K562 (cell line): ENCODE results near the gene ABL1. TPM values are rescaled to one million over a fixed set of nuclear protein-coding genes. Genes with fewer than 3 reads are reported as not detected.

Source experiments
- ATAC-seq: fragments of 200-7000 bp; cut with Tn5 transposase; 3 replicates; pipeline ENCODE4 v1.9.1; 2020; ENCODE audit warnings: moderate library complexity
- BruUV-seq: library from RNA; stranded (reverse); fragments of 400-500 nt; replicated peaks from 2 replicates; lab custom pipeline; 2021; lab: Mats Ljungman, UMichigan
- CTCF ChIA-PET: fragments of 300-600 bp; formaldehyde crosslinking; extraction: SDS; loops from one replicate; lab custom pipeline; 2021; ENCODE audit warnings: low intra/inter-chr PET ratio; lab: Yijun Ruan, JAX
- POLR2A ChIA-PET: fragments of 300-600, 350-650 bp; sonication (Branson Sonifier 250); formaldehyde crosslinking; extraction: SDS; loops from one replicate; lab custom pipeline; 2021; ENCODE audit warnings: antibody characterized with exemption, inconsistent platforms; lab: Yijun Ruan, JAX
- DNase-seq, 4 experiments: peaks; one replicate each; pipeline versions ENCODE4 v3.0.0 to v3.0.0-alpha.2; 2011 to 2018; ENCODE audit warnings: low spot score in 3 of 4, mixed read lengths in 3 of 4; ENCODE audit errors: extremely low read depth in 1 of 4
- FAIRE-seq: peaks from 2 replicates; lab custom pipeline; 2011; peaks lifted over from hg19 to GRCh38; lab: Jason Lieb, UNC
- H2AFZ ChIP-seq: 2 replicates; pipeline ENCODE4 v1.6.0; 2011; ENCODE audit warnings: low read depth, low read length, control low read depth, inconsistent platforms
- H3K27ac ChIP-seq: fragments of 200-600 bp; 3 replicates; pipeline ENCODE4 v1.8.0; 2011; ENCODE audit warnings: low read depth, mild to moderate bottlenecking, control low read depth, inconsistent platforms, low read length, moderate library complexity, mixed read lengths; ENCODE audit errors: extremely low read depth
- H3K27me3 ChIP-seq, 2 experiments: fragments of 300-600 bp in 1 of 2; 2 replicates in 1 of 2; 3 replicates in 1 of 2; pipeline versions ENCODE4 v1.6.0 to v1.8.0; 2011; ENCODE audit warnings: inconsistent platforms in 2 of 2, low read length in 2 of 2, mild to moderate bottlenecking in 1 of 2, mixed read lengths in 1 of 2, moderate library complexity in 1 of 2; ENCODE audit not compliant: control insufficient read depth in 2 of 2, insufficient read depth in 2 of 2
- H3K36me3 ChIP-seq: fragments of 300-600 bp; 3 replicates; pipeline ENCODE4 v1.8.0; 2011; ENCODE audit warnings: mild to moderate bottlenecking, low read length, inconsistent platforms; ENCODE audit not compliant: control insufficient read depth, insufficient read depth
- H3K4me1 ChIP-seq, 2 experiments: fragments of 200-600 bp in 1 of 2; replicated peaks in 1 of 2; 2 replicates in 1 of 2; 3 replicates in 1 of 2; pipeline versions ENCODE4 v1.5.1 to v1.8.0; 2011; ENCODE audit warnings: inconsistent platforms in 2 of 2, low read length in 2 of 2, mild to moderate bottlenecking in 1 of 2, mixed read lengths in 1 of 2, moderate library complexity in 1 of 2; ENCODE audit not compliant: control insufficient read depth in 2 of 2, insufficient read depth in 2 of 2
- H3K4me2 ChIP-seq: 2 replicates; pipeline ENCODE4 v1.6.1; 2011; ENCODE audit warnings: low read length, control low read depth, inconsistent platforms, mixed read lengths; ENCODE audit not compliant: insufficient read depth
- H3K4me3 ChIP-seq: fragments of 200-600 bp; sonication (generic), shearing (Covaris generic); 2 replicates; pipeline ENCODE4 v1.5.1; 2016; ENCODE audit warnings: control low read depth, inconsistent platforms
- H3K79me2 ChIP-seq: fragments of 200-600 bp; 3 replicates; pipeline ENCODE4 v1.8.0; 2011; ENCODE audit warnings: low read length, inconsistent platforms; ENCODE audit not compliant: control insufficient read depth, insufficient read depth
- H3K9ac ChIP-seq, 2 experiments: 2 replicates each; pipeline versions ENCODE4 v1.6.0 to v1.6.1; 2011; ENCODE audit warnings: low read depth in 2 of 2, low read length in 2 of 2, control low read depth in 1 of 2, inconsistent platforms in 1 of 2, mild to moderate bottlenecking in 1 of 2, mixed read lengths in 1 of 2; ENCODE audit not compliant: insufficient read depth in 1 of 2
- H3K9me1 ChIP-seq: one replicate; pipeline ENCODE4 v1.6.0; 2011; ENCODE audit warnings: inconsistent platforms, mild to moderate bottlenecking, low read length, moderate library complexity; ENCODE audit not compliant: control insufficient read depth, insufficient read depth
- H3K9me3 ChIP-seq: replicated peaks from 2 replicates; pipeline ENCODE4 v1.5.1; 2011; ENCODE audit warnings: low read depth, low read length, inconsistent platforms; ENCODE audit not compliant: control insufficient read depth, insufficient read depth
- H4K20me1 ChIP-seq: replicated peaks from 2 replicates; pipeline ENCODE4 v1.6.1; 2011; ENCODE audit warnings: low read length, inconsistent platforms, mixed read lengths; ENCODE audit not compliant: control insufficient read depth, insufficient read depth
- HMGXB4 ChIP-seq: sonication (generic); formaldehyde crosslinking; IDR thresholded peaks from 2 replicates; pipeline ENCODE4 v1.8.1; 2023; ENCODE audit warnings: mild to moderate bottlenecking, missing genetic modification reagents
- MYC ChIP-seq, 2 experiments: fragments of 250-450 bp in 1 of 2; sonication (Bioruptor Pico) in 1 of 2; IDR thresholded peaks; 2 replicates each; pipeline versions ENCODE4 v1.5.1 to v1.6.1; 2012 to 2021; ENCODE audit warnings: low read depth in 2 of 2, borderline replicate concordance in 1 of 2, improper control_type of control experiment in 1 of 2, low read length in 1 of 2, mild to moderate bottlenecking in 1 of 2, moderate library complexity in 1 of 2
- SREBF2 ChIP-seq: sonication (generic); formaldehyde crosslinking; IDR thresholded peaks from 2 replicates; pipeline ENCODE4 v1.4.0; 2020; ENCODE audit warnings: mild to moderate bottlenecking, missing genetic modification reagents
- TAF7 ChIP-seq: fragments of 450-650 bp; IDR thresholded peaks from 2 replicates; pipeline ENCODE4 v1.6.1; 2016; ENCODE audit warnings: missing genetic modification characterization, missing compliant biosample characterization
- WGBS: fragments of 100-300 bp; shearing (Covaris generic); methylation state at CpG from one replicate; pipeline ENCODE4 v1.1.6; 2016; ENCODE audit warnings: low coverage, mixed read lengths; ENCODE audit not compliant: insufficient coverage; ENCODE audit errors: missing lambda C conversion rate; 5-methylcytosine and 5-hydroxymethylcytosine counted together
- in situ Hi-C: fragments of 300-500 bp; cut with MboI; formaldehyde crosslinking; loops from 4 replicates; pipeline ENCODE4 v1.15.0; 2018; ENCODE audit warnings: inconsistent platforms, mixed read lengths
- intact Hi-C: fragments of 100-400 bp; cut with micrococcal nuclease; formaldehyde crosslinking; loops from 2 replicates; pipeline ENCODE4 v1.14.2; 2022
- polyA plus RNA-seq, 8 experiments: library from polyadenylated mRNA; depleted of rRNA in 4 of 8; stranded (reverse) in 5 of 8; unstranded in 3 of 8; fragments of >200 nt; fragmentation: Nextera tagmentation in 2 of 8; fragmentation: Illumina TruSeq in 1 of 8; extraction: Ambion mirVana in 2 of 8; extraction: Trizol in 1 of 8; gene quantifications; 2 replicates each; pipeline versions ENCODE4 v1.2.1 to v1.2.3, GENCODE V29; 2011 to 2014; ENCODE audit warnings: inconsistent platforms in 1 of 8, missing spikeins in 1 of 8
- total RNA-seq, 7 experiments: library from RNA; depleted of rRNA in 6 of 7; stranded (reverse); fragments of >200 nt in 6 of 7; fragmentation: Illumina TruSeq in 2 of 7; extraction: Trizol in 2 of 7; gene quantifications; 2 replicates each; pipeline versions ENCODE4 v1.2.1 to v1.2.3, GENCODE V29; 2011 to 2021; ENCODE audit warnings: low replicate concordance in 1 of 7
- TF ChIP-seq, protein P1 (sequence below): sonication (generic); formaldehyde crosslinking; IDR thresholded peaks from 2 replicates; pipeline ENCODE4 v1.8.1; 2023; ENCODE audit warnings: mild to moderate bottlenecking, missing genetic modification reagents
- TF ChIP-seq, protein P2 (sequence below), 2 experiments: fragments of 450-650 bp in 1 of 2; sonication (generic) in 1 of 2; formaldehyde crosslinking in 1 of 2; IDR thresholded peaks in 1 of 2; conservative IDR thresholded peaks in 1 of 2; 2 replicates each; pipeline versions ENCODE4 v1.6.1 to v1.8.1; 2016 to 2023; ENCODE audit warnings: mild to moderate bottlenecking in 2 of 2, moderate library complexity in 2 of 2, inconsistent platforms in 1 of 2, missing genetic modification reagents in 1 of 2

Gene ABL1
- total and polyA plus RNA-seq, 9 of the 15 experiments (the other 6 are each of a cell fraction or from before 2014, with no cell fraction given): 1.5 to 130 (median 37.8) TPM

DNA sequence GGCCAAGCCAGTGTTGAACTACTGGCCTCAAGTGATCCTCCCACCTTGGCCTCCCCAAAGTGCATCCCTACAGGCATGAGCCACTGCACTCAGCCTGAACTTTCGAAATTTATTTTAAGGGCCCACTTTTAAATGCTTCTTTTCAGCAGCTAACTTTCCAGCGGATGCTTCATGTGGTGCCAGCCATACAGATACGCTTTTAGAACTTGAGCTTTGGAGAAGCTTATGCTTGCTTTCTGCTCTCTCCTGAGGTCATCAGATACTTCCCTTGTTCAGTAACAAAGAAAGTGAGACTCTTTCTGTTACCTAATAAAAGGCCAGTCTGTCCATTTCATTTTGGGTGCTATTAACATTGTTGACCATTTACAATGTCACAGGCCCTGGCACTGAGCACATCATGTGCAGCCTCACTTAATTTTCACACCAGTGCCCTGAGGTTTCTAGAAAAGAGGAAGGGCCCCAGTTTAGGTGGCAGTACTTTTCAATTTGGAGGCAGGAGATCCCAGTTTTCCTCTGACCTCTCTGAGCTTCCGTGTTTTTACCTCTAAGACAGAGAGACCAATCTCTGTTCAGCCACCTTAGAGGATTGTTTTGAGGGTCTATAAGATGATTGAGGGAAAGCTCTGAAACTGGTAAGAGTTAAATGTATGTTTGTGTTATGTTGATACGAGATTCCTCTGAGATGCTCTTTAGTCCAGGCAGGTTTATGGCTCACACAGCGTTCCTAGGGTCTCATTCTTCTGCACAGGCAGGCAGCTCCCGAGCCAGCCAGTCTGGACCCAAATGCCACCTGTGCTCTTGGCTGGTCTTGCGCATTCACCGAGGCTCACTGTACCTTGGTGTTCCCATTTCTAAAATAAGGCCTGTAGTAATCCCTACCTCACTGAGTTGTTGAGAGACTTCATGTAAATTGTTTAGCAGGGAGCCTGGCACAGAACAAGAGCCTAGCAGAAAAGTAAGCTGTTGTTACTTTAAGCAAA, 4.4 kb downstream of the ABL1 start:
- no peak for FAIRE-seq
- Histone ChIP-seq H2AFZ (no peak overlapping the region), H3K27ac (no peak overlapping the region), H3K9me3 (no peaks in the 10 kb centered on the region), H3K4me1 (peaks cover 9 to 22% of the 10 kb centered on the region in 2 experiments; a peak in 4 of 5 replicates)
- CTCF ChIA-PET: no interaction called here
- in situ Hi-C loops: no loop called here
- BruUV-seq: no TSS peak
- TF ChIP-seq SREBF2: no peak
- TF ChIP-seq, protein P1, sequence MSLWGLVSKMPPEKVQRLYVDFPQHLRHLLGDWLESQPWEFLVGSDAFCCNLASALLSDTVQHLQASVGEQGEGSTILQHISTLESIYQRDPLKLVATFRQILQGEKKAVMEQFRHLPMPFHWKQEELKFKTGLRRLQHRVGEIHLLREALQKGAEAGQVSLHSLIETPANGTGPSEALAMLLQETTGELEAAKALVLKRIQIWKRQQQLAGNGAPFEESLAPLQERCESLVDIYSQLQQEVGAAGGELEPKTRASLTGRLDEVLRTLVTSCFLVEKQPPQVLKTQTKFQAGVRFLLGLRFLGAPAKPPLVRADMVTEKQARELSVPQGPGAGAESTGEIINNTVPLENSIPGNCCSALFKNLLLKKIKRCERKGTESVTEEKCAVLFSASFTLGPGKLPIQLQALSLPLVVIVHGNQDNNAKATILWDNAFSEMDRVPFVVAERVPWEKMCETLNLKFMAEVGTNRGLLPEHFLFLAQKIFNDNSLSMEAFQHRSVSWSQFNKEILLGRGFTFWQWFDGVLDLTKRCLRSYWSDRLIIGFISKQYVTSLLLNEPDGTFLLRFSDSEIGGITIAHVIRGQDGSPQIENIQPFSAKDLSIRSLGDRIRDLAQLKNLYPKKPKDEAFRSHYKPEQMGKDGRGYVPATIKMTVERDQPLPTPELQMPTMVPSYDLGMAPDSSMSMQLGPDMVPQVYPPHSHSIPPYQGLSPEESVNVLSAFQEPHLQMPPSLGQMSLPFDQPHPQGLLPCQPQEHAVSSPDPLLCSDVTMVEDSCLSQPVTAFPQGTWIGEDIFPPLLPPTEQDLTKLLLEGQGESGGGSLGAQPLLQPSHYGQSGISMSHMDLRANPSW: peak; percentile 49; the same call in 1 of the 2 replicates
- peak; percentile 82 for TF ChIP-seq HMGXB4 (CRISPR knock-in tag)
- TF ChIP-seq, protein P2, sequence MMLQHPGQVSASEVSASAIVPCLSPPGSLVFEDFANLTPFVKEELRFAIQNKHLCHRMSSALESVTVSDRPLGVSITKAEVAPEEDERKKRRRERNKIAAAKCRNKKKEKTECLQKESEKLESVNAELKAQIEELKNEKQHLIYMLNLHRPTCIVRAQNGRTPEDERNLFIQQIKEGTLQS (IDR thresholded peaks at IDR 0.05): no peak
- TF ChIP-seq, protein P2 (CRISPR knock-in tag; conservative IDR thresholded peaks at IDR 0.05): peak; percentile 49; the same call in 1 of the 2 replicates
- no peak for TF ChIP-seq TAF7 (tag)
- TF ChIP-seq MYC (IDR thresholded peaks at IDR 0.05; ENCODE audit: low read depth, low read length): no peak
- no peak for TF ChIP-seq MYC (CRISPR knock-in tag; IDR thresholded peaks at IDR 0.05; ENCODE audit: borderline replicate concordance, low read depth)
- TF ChIP-seq, all 486 proteins: peak for 3
- ATAC-seq (no peak), DNase-seq (no peak)
- POLR2A ChIA-PET: interaction anchor here (0.6 to 11.7 kb wide), 18 partner anchors 6 to 1278 kb away, joined by 3 to 160 read pairs (median 4); partner anchors contain the start of gene ABL1
- peaks cover 9% of the 10 kb centered on the region for H3K9me1 ChIP-seq
- no peak overlapping the region for H3K4me3 ChIP-seq
- no peak overlapping the region for H3K4me2 ChIP-seq
- intact Hi-C loops: no loop called here
- H3K79me2 ChIP-seq: no peaks in the 10 kb centered on the region
- peaks cover under 1% of the 10 kb centered on the region; the same call in 1 of the 3 replicates for H3K36me3 ChIP-seq
- peaks cover 18% of the 10 kb centered on the region for H4K20me1 ChIP-seq
- 69% methylated on average over 9 of the region's 9 CpGs for WGBS
- no peaks in the 10 kb centered on the region for H3K27me3 ChIP-seq
- peak overlapping the region in 1 of 2 experiments; percentile 45; a peak in 2 of 4 replicates for H3K9ac ChIP-seq
